HEK293 (cell line): ENCODE measurements around the gene CCZ1B.
"Not testable (repeated sequence)": the region's sequence is repeated elsewhere in the genome, so short reads cannot be mapped to it uniquely, and the experiment has no call there.

Source experiments
- REPIN1 ChIP-seq: fragments of 450-650 bp; formaldehyde crosslinking; IDR thresholded peaks from 2 replicates; pipeline ENCODE4 v1.5.1; 2017; ENCODE audit warnings: missing biosample characterization, missing genetic modification characterization, low read depth
- ZBTB21 ChIP-seq: fragments of 450-650 bp; formaldehyde crosslinking; IDR thresholded peaks from 2 replicates; pipeline ENCODE4 v1.5.1; 2017; ENCODE audit warnings: missing biosample characterization, missing genetic modification characterization

DNA sequence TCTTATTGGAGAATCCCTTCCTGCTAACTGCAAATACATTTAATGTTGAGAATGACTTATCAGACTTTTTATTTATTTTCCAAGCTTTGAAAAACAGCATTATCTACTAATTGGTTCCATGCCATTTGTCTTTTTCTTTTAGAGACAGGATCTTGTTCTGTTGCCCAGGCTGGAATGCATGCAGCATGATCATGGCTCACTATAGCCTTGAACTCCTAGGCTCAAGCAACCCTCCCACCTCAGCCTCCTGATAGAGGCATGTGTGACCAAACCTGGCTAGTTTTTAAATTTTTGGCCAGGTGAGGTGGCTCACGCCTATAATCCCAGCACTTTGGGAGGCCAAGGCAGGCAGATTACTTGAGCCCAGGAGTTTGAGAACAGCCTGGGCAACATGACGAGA is 13.1 kb downstream of the CCZ1B start:
- not testable (repeated sequence) for TF ChIP-seq ZBTB21 (tag by site-specific recombination); REPIN1
